Breast epithelium (tissue), 3 donors: ENCODE measurements around the gene ANAPC2.

Experiments used
- CTCF ChIP-seq, 3 donors: fragments of 450-650 bp; IDR thresholded peaks; one replicate each; pipeline ENCODE4 v1.5.1; 2016 to 2017; ENCODE audit warnings: antibody characterized with exemption in 3 of 3, mild to moderate bottlenecking in 3 of 3, moderate library complexity in 3 of 3
- POLR2A ChIP-seq: fragments of 450-650 bp; IDR thresholded peaks from one replicate; pipeline ENCODE4 v1.6.1; 2016; ENCODE audit warnings: antibody characterized with exemption, mild to moderate bottlenecking, moderate library complexity
- POLR2AphosphoS5 ChIP-seq, 3 donors: sonication (generic); formaldehyde crosslinking; IDR thresholded peaks; one replicate each; pipeline ENCODE4 v1.6.1; 2017; ENCODE audit warnings: antibody characterized with exemption in 3 of 3

- TF ChIP-seq POLR2AphosphoS5 (IDR thresholded peaks at IDR 0.05) (no peak), POLR2A (no peak), CTCF (IDR thresholded peaks at IDR 0.05) (no peak)
Observed at GRCh38 chr9:137201205-137201868, 13.0 kb upstream of the ANAPC2 start.
